CMK (cell line): ENCODE measurements around the gene TRIM42.

Source experiments
- DNase-seq: peaks from one replicate; pipeline ENCODE4 v3.0.0-alpha.2; 2010; ENCODE audit warnings: low read depth

Gene TRIM42

GRCh38 chr3:140677764-140678163, at the start of gene TRIM42:
Gene TRIM42, plus strand, starts transcription at chr3:140678064. Its CDS starts 166 bp downstream, at chr3:140678230.
- no peak for DNase-seq

- no peak for DNase-seq
These were observed 49.3 kb upstream of the TRIM42 start for GRCh38 chr3:140628606-140629005.

- no peak for DNase-seq
These were observed 48.3 kb upstream of the TRIM42 start for GRCh38 chr3:140629357-140630137.

- no peak for DNase-seq
These were observed 47.5 kb upstream of the TRIM42 start for GRCh38 chr3:140630366-140630765.

- DNase-seq: no peak
These were observed 47.0 kb upstream of the TRIM42 start for GRCh38 chr3:140630866-140631265.

GRCh38 chr3:140635276-140635675, 42.6 kb upstream of the TRIM42 start:
- no peak for DNase-seq

GRCh38 chr3:140636406-140637138, 41.3 kb upstream of the TRIM42 start:
- DNase-seq: no peak

- no peak for DNase-seq
These were observed 26.6 kb upstream of the TRIM42 start for GRCh38 chr3:140651287-140651686.

- no peak for DNase-seq
These were observed 22.2 kb upstream of the TRIM42 start for GRCh38 chr3:140655678-140656077.

GRCh38 chr3:140664111-140664510, 13.8 kb upstream of the TRIM42 start:
- no peak for DNase-seq

- DNase-seq: no peak
These were observed 4.7 kb downstream of the TRIM42 start for GRCh38 chr3:140682586-140682985.

GRCh38 chr3:140686128-140686527, 8.3 kb downstream of the TRIM42 start:
- no peak for DNase-seq

GRCh38 chr3:140686948-140687347, 9.1 kb downstream of the TRIM42 start:
- no peak for DNase-seq

GRCh38 chr3:140695361-140696061, 17.6 kb downstream of the TRIM42 start:
- no peak for DNase-seq

GRCh38 chr3:140699516-140700231, 21.8 kb downstream of the TRIM42 start:
- no peak for DNase-seq

GRCh38 chr3:140702281-140702680, 24.4 kb downstream of the TRIM42 start:
- no peak for DNase-seq

GRCh38 chr3:140703496-140703895, 25.6 kb downstream of the TRIM42 start:
- DNase-seq: no peak

- no peak for DNase-seq
These were observed 26.9 kb downstream of the TRIM42 start for GRCh38 chr3:140704733-140705132.

- DNase-seq: no peak
These were observed 28.1 kb downstream of the TRIM42 start for GRCh38 chr3:140705954-140706353.

GRCh38 chr3:140706360-140706759, 28.5 kb downstream of the TRIM42 start:
- no peak for DNase-seq

GRCh38 chr3:140708815-140709214, 31.0 kb downstream of the TRIM42 start:
- no peak for DNase-seq

- no peak for DNase-seq
These were observed 31.9 kb downstream of the TRIM42 start for GRCh38 chr3:140709751-140710150.
